ENCODE data around the gene PTPRG.

Gene PTPRG

DNA sequence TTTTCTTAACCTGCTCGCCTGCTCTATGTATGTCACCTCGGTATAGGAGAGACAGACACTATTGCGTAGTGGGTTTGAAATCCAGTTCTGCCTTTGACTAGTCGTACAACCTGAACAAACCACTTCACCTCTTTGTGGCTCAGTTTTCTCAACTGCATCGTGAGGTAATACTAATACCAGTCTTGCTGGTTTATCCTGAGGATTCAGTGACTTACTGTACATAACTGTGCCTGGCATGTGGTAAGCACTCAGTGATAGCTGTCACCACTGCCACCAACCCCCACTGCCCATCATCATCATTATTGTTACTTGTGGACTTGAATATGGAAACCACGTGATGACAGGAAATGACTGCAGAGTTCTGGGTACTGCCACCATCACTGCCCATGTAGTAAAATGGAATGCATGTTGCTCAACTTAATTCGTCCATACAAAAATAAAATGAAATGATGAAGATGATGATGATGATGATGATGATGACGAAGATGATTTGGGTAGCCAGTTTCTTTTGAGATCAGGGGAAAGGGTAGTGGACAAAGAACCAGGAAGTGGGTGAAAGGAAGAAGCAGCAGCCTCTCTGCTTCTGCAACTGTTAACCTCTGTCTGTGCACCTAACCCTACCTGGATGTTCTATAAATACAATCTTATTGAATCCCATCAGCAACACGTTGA, 583.9 kb downstream of the PTPRG start:
- DNase-seq (ENCODE audit: low read depth, low spot score) = no peak

DNA sequence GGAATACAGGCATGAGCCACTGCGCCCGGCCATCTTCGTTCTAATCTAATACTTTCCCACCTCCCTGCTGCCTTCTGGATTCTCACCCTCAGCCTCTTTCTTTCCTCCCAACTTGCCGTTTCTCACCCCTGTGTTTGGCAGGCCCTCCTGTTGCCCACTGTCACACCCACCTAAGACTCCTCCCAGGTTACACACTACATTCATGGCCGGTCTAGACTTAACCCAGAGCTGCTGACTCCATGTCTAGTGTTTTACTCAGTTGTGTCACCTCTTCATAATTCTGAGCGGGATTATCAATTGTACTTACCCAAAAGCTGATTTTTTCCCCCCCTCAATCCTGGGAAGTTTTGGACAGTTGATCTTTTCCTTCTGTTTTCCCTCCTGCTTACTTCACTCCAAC, 588.2 kb downstream of the PTPRG start:
- no peak for DNase-seq (ENCODE audit: low read depth, low spot score)

DNA sequence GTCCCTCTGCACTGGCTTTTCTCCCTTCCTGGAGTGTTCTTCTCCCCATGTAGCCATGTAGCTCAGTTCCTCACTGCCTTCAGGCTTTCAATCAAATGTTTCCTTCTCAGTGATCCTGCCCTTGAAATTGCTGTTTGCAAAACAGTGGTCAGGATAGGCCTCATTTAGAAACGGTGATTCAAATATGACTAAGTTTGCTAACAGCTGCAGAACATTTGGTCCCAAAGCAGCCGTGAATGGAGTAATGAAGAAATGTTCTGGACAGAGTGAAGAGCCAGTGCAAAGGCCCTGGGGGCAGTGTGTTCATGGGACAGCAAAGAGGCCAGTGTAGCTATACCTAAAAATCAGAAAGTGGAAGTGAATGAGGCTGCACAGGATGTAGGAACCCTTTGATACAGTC, 588.6 kb downstream of the PTPRG start:
- no peak for DNase-seq (ENCODE audit: low read depth, low spot score)

DNA sequence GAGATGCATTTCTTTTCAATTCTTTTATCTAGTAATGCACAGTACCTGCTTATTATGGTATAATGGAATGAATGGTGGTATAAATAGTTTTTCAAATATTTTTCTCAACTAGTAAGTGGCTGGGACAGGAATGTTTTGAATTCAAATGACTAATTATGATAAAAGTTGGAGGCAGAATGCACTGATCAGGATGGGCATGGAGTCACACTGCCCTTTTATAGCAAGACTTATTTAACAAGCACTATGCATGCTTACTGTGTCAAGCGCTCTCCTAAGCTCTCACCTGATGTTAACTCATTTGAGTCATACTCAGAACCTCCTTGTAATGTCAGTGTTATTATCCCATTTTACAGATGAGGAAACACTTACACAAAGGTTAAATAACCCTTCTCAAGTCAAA, 590.2 kb downstream of the PTPRG start:
- no peak for DNase-seq (ENCODE audit: low read depth, low spot score)

DNA sequence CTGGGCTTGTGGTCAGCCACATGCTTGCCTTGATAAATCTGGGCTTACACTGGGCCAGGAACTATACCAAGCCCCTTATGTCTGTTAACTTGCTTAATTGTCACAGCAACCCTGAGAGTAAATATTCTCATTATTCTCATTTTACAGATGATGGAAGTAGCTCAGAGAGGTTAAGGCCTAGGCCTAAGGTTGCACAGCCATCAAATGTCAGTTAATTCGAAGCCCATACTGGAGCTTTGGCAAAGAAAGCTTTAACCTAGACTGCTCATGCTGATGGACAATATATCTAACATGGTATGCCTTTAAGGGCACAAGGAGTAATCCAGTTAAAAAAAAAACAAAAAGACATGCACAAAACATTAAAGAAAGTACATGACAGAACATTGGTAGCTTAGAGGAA, 591.9 kb downstream of the PTPRG start:
- DNase-seq (ENCODE audit: low read depth, low spot score) = no peak

DNA sequence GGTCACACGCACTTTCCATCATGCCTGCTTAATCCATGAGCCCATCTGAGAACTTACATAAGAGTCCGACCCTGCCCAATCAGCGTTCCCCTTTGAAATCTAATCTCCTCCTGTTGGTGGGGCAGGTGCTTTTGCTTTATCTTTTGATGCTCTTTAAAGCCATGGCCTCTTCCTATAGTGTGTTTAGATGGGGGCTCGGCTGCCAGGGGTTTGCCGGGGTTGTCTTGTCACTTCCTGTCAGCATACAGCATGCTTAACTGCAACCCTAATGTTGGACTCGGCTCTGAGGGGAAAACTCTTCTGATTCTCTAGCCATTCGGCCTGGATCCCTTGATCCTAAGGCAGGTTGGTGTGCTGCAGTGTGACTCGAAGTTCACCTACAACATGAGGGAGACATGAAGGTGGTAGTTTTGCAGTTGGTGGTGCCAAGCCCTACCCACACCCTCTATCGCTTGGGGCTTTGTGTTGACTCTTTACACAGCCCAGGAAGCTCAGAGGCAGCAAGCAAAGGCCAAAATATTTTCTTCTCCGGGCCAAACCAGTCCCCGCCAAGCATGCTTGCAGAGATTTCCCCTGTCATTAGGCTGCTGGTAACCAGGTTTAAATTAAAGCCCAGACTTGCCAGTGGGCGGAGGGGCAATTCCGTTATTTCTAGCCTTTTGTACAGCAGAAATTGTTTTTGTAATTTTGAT, 593.2 kb downstream of the PTPRG start:
- no peak for DNase-seq (ENCODE audit: low read depth, low spot score)

DNA sequence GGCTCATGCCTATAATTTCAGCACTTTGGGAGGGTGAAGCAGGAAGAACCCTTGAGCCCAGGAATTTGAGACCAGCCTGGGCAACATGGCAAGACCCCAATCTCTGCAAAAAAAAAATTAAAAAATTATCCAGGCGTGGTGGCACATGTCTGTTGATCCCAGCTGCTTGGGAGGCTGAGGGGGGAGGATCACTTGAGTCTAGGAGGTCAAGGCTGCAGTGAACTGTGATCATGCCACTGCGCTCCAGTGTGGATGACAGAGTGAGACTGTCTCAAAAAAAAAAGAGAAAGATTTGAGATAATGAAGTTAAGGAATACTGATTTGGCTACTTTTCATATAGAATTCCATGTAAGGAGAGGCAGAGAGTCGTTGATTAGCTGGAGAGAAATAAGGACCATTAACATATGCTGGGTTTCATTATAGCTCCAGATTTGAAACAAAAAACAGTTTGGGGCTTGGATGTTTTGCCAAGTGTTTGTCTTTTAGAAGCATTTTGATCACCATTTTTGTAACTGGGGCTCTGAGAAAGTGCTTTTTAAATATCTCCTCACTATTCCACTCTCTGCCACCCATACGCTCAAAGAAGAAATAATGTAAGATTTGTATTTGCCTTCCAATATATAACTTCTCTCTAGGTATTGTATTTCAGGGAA, 597.8 kb downstream of the PTPRG start:
- no peak for DNase-seq (ENCODE audit: low read depth, low spot score)

DNA sequence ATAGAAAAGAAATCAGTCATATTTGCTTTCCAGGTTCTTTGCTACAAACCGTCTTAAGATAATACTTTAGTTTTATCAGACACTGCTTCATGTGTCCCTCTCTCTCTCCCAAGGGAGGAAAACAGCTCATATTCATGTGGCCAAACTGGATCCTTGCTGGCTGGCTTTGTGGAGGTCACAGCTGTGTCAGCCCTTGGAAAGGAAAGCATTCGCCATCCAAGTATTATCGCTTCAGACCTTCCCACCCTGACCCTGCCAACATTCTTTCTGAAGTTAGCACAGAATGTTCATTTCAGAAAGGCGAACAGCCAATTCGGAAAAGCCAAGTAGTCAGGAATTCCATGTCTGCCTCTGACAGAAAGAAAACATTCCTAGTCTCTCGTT, 598.3 kb downstream of the PTPRG start:
- DNase-seq (ENCODE audit: low read depth, low spot score) = no peak

DNA sequence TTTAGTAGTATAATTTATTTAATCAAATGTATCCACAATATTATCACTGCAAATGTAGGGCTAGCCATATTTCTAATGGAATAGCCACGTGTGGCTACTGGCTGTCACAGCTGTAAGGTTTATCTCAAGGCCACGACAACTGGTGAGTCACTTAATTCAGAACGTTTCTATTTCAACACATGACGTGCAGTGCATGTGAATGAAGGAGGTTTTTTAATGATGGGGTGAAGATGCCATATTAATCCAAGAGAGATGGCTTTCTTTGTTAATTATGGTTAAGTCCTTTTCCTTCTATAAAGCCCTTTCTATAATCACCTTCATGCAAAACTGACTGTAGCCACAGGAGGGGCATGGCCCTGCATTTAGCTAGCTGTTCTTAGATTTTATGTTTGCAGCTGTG, 600.0 kb downstream of the PTPRG start:
- no peak for DNase-seq (ENCODE audit: low read depth, low spot score)

DNA sequence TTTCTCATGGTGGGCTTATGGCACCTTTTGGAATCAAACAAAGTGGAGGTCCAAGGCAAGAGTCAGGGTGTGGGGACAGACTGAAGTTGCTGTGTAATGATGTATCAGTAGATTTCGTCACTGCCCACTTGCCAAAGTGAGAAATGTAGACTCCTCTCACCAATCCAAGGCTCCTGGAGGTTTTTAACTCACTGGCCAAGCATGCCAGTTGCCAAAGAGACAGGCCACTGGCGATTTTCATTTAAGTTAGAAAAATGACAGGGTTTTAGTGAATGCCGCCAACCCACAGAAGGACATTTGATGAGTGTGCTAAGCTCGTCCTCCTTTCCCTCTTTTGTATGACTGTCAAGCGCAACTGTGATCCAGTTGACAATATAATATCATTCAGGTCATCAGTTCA, 602.8 kb downstream of the PTPRG start:
- no peak for DNase-seq (ENCODE audit: low read depth, low spot score)

DNA sequence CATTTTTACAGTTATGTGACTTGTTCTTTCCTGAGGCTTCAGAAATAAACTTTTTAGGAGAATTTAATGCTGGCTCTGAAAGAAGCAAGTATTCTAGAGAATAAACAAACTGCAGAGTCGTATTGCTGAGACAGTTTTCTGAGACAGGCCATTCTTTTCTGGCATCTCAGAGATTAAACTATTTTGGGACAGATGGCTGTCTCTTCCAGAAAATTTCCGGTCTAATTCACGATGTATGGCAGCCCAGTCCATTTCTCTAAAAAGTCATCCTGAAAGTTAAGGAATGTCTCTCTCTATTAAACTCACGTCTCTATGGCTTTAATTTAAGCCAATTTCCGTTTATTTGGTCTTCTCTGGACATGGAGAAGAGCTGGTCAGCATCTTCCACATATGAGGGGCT, 603.4 kb downstream of the PTPRG start:
- DNase-seq (ENCODE audit: low read depth, low spot score) = no peak

DNA sequence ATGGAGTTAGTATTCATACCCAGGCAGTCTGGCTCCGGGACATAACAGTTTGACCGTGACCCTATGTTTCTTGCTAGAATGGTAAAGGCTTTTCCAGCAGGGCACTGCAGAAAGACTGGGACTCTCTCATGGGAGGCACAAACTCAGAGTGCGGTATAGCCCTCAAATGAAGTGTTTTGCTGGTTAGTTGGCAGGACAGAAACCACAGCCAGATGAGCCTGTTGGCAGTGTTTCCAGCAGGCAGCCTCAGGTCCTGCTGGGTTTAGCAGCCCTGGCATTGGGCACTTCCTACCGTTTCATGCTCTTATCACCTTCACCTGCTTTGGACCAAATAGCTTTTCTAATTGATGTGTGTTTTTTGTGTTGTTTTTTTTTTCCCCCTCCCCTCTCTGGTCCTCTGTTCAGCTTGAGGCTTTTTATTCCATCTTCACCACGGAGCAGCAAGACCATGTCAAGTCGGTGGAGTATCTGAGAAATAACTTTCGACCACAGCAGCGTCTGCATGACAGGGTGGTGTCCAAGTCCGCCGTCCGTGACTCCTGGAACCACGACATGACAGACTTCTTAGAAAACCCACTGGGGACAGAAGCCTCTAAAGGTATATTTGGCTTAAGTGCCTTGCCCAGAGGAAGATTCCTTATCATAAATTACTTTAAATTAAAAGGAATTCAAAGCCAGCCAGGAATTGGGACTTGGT, 606.3 kb downstream of the PTPRG start:
- no peak for DNase-seq (ENCODE audit: low read depth, low spot score)

DNA sequence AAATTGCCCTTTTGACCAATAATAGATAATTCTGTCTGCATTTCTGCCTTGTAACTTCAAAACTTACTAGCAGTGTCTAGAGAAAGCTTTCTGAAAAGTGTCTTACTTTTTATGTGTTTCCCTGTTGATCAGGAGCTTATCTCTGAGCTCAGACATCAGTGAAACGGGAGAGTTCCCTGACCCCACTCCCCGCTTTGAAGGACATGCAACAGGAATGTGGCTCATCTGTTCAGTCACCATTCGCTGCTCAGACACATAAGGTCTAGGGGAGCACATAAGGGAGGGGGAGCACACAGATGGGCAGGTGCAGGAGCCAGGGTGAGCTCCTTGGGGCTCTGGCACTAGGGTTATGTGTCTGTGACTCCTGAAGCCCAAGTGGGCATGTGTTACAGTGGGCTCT, 607.0 kb downstream of the PTPRG start:
- DNase-seq (ENCODE audit: low read depth, low spot score) = no peak

DNA sequence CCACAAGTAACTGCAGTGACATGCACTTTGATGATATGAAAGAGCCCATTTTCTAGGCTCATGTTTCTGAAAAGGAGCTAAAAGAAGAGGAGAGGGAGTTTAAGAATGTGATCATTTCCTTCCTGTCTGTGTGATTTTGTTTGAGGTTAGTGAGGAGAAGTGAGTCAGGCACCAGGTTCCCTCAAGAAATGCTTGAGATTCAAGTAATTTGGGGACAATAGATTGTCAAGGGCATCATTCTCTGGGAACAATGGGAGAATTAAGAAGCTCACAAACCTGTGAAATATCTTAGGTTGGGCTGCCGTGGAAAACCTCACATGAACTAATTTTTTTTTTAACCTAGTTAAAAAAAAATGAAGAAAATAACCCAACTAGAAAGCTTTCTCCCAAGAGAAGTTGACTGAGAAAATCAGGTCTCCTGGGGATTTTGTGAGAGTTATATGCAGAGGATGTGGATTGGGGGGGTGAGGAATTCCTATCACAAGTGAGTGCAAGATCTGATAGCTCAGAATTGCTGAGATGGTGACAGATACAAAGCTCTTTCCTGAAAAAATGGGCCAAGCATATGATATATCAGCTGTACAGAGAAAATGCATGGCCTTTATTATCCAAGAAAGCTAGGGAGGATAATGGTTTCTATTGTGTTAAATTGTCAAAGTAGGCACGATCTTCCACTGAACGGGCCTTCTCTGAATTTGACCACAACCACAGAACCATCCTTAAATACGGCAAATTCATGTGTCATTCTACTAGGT, 608.7 kb downstream of the PTPRG start:
- DNase-seq (ENCODE audit: low read depth, low spot score) = no peak

DNA sequence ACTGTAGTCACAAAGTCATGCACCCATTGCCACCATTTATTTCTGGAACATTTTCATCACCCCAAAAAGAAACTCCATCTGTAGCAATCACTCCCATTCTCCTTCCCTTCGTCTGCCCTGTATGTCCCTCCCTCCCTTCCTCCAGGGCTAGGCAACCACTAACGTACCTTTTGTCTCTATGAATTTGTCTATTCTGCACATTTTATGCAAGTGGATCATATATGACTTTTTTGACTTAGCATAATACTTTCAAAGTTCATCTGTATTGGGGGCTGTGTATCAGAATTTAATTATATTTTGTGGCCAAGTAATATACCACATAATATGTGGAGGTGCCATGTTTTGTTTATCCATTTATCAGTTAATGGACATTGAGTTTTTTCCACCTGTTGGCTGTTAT, 610.4 kb downstream of the PTPRG start:
- no peak for DNase-seq (ENCODE audit: low read depth, low spot score)

DNA sequence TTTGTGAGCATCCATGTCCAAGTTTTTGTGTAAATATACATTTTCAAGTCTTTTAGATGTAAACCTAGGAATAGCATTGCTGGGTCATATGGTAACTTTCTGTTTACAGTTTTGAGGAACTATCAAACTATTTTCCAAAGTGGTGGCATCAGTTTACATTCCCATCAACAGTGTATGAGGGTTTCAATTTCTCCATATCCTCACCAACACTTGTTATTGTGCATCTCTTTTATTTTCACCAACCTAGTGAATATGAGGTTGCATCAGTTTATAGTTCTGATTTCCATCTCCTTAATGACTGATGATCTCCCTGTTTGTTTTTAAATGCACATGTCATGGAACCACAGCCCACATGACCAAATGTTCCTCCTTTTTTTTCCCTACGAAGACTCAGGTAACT, 610.8 kb downstream of the PTPRG start:
- DNase-seq (ENCODE audit: low read depth, low spot score) = no peak

DNA sequence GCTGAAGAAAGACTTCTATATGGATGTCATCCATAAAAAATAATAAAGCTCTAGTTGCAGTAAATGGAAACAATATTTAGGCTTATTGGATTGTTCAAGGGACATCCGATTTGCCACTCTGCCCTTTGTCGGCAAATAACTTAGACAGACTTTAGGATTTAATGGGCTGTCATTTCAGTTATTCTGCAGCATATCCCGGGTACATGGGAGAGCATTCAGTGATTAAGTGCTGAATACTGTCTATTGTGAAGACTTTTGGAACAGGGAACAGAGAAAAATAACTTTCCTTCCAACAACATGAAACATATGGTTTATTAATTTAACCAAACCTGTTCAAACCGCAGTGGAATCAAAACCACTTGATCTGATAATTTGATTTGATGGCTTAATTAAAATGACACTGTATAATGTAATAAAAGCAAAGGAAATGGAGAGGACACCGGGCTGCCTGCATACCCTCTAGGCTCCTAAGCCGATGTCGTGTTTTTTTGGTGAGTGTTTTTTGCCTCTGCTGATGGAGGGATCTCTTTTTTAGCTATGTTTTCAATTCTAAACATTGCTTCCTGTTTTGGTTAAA, 612.7 kb downstream of the PTPRG start:
- DNase-seq (ENCODE audit: low read depth, low spot score) = no peak

DNA sequence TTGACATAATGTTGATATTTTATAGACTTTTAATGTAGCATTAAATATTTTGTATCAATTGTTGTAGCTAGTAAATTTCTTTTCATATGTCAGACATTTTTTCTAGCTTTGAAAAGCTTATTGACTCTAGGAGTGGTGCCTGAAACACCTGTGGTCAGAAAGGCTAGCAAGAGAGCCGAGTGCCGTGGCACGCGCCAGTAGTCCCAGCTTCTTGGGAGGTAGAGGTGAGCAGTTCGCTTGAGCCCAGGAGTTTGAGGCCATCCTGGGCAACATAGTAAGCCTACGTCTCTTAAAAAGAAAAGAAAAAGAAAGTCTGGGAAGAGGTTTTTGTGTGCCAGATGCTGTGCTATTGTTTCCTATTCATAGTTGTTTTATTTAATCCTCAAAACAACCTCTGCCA, 613.8 kb downstream of the PTPRG start:
- DNase-seq (ENCODE audit: low read depth, low spot score) = no peak

DNA sequence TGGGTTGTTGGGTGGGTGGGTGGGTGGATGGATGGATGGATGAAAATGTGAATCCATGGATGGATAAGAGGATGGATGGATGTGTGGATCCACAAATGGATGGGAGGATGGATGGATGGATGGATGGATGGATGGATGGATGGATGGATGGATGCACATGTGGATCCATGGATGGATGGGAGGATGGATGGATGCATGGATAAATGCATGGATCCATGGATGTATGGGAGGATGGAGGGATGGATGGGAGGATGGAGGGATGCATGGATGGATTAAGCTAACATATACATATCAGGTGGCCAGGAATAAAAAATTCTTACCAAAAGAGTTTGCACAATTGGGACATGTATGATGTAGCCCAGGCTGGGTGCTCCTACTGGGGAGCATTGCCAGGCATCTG, 616.7 kb downstream of the PTPRG start:
- DNase-seq (ENCODE audit: low read depth, low spot score) = no peak

DNA sequence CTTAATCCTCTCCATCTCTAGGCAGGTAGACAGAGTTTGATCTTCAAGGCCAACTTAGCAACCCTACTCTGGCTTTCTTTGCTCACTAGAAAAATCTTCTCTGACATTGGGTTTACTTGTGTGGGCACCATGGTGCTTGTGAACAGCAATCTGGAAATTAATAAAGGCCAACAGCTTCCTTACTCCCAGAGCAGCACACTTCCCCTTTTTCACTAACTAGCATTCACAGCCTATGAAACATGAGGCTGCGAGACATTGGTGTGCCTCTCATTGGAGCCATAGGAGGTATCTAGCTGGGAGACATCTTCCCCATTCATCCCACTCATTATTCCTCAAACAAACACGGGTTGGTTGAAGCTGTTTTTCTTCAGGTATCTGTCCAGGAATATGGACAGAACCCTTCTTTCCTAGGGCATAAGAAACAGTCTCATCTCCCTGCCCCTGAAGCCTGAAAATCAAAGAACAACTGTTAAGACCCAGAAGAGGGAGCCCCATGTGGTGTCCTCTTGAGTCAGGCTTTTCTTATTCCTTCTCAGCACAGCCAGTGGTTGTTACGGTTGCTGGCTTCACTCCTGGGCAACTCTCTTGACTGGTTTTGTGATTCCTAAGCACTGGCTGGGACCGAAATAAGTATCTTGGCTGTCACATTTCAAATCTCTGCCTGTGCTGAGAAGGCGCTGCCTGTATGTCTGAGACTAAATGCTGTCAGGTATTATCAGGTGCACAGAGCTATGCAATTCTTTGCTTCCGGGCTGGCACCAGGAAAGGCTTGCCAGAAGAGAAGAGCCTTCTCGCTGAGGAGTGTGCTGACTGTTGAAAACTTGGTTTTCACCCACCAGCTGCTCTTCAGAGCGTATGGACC, 617.6 kb downstream of the PTPRG start:
- DNase-seq (ENCODE audit: low read depth, low spot score) = no peak

DNA sequence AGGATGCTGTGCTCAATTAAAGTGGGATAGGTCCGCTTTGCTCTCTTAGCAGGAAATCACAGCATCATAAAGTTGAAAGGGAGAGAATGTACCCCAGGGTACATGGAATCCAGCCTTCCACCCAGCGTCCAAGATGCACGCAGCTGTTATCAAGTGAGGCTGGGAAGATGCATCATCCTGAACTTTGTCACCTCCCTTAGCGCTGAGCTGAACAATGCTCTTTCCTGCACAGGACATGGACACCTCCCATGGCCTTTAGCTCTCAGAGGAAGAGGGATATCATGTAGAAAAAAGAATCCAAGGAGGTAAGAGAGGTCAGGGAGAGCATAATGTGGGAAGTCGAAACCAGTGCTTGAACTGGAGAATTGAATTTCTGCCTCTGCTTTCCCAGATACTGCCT, 619.1 kb downstream of the PTPRG start:
- DNase-seq (ENCODE audit: low read depth, low spot score) = no peak
